GM06990 (cell line): ENCODE results near the gene TUBB2B.
"Not testable (repeated sequence)": the region's sequence is repeated elsewhere in the genome, so short reads cannot be mapped to it uniquely, and the experiment has no call there.

Experiments used
- DNase-seq: peaks from one replicate; pipeline ENCODE4 v3.0.0-alpha.2; 2011; ENCODE audit not compliant: insufficient read length; ENCODE audit errors: extremely low read depth
- H3K27me3 ChIP-seq: replicated peaks from 2 replicates; pipeline ENCODE4 v1.6.0; 2011; ENCODE audit warnings: low read length; ENCODE audit not compliant: control insufficient read depth, insufficient read depth
- H3K36me3 ChIP-seq: 2 replicates; pipeline ENCODE4 v1.5.1; 2011; ENCODE audit warnings: low read length; ENCODE audit not compliant: control insufficient read depth, insufficient read depth
- H3K4me3 ChIP-seq: replicated peaks from 2 replicates; pipeline ENCODE4 v1.5.1; 2011; ENCODE audit warnings: low read depth, mild to moderate bottlenecking, control low read depth, low read length
- CTCF ChIP-seq: IDR thresholded peaks from 2 replicates; pipeline ENCODE4 v1.5.1; 2011; ENCODE audit warnings: low read length, control low read depth, mild to moderate bottlenecking, inconsistent platforms; ENCODE audit not compliant: insufficient read depth, poor library complexity, severe bottlenecking

The TUBB2B gene

DNA sequence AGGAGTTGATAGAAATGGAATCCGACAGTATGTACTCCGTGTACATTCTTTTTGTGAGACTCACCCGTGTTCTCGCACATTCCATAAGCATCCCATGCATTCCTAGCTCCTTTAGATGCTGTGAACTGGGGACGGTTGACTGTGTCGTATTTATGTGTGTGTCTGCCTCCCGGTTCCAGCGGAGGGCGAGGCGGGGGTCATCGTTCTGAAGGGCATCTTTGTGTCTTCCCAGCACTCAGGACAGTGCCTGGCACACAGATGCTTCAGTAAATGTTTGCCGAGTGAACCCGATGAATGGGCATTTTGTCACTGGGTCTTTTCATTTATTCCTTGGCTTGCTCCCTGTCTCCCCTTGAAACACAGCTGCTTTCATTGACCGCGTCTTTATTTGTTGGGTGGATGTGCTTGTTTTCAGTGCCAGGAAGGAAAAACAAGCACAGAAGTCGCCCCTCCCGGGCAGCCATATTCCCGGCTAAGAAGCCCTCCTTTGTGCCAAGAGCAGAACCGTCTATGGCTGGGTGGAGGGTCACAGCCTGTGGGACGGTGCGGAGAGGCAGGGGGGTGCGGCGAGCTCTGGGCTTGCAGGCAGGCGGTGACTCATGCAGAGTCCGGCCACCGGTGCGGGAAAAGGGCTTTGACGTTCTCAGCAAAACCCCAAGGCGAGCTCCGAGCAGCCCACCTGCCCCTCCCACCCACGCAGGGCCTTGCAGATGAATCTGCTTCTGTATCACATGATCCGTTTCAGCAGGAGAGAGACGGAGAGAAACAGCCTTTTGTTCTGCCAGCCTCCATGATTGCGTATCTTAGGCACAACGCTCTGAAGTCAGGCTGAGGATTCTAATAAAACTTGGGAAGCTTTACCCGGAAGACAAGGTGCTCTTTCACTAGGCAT, 20.0 kb upstream of the TUBB2B start:
- Histone ChIP-seq H3K27me3 (no peaks in the 10 kb centered on the region; the same call in none of the 2 replicates), H3K4me3 (no peak overlapping the region), H3K36me3 (no peaks in the 10 kb centered on the region)
- no peak for TF ChIP-seq CTCF
- DNase-seq = no peak

DNA sequence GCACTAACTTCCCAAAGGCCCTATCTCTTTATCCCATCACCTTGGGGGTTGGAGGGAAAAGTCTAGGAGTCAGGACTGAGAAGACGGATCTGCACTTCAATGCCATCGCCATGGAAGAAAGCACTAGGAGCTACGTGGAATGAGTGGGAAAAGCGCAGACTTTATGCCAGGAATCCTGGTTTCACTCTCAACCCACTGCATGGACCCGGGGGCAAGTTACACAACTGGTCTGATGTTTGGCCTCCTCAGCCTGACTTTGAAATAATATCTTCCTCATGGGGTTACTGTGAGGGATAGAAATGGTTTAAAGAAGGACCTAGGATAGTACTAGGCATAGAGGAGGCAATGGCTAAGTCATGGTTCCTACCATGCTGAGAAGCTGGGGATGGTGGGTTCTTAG, 17.8 kb upstream of the TUBB2B start:
- Histone ChIP-seq H3K36me3 (no peaks in the 10 kb centered on the region), H3K27me3 (no peaks in the 10 kb centered on the region; the same call in none of the 2 replicates), H3K4me3 (no peak overlapping the region)
- no peak for DNase-seq
- no peak for TF ChIP-seq CTCF

- DNase-seq, H3K36me3 ChIP-seq, H3K4me3 ChIP-seq, H3K27me3 ChIP-seq: not testable (repeated sequence)
Measured at GRCh38 chr6:3244832-3245161, 17.3 kb upstream of the TUBB2B start.

DNA sequence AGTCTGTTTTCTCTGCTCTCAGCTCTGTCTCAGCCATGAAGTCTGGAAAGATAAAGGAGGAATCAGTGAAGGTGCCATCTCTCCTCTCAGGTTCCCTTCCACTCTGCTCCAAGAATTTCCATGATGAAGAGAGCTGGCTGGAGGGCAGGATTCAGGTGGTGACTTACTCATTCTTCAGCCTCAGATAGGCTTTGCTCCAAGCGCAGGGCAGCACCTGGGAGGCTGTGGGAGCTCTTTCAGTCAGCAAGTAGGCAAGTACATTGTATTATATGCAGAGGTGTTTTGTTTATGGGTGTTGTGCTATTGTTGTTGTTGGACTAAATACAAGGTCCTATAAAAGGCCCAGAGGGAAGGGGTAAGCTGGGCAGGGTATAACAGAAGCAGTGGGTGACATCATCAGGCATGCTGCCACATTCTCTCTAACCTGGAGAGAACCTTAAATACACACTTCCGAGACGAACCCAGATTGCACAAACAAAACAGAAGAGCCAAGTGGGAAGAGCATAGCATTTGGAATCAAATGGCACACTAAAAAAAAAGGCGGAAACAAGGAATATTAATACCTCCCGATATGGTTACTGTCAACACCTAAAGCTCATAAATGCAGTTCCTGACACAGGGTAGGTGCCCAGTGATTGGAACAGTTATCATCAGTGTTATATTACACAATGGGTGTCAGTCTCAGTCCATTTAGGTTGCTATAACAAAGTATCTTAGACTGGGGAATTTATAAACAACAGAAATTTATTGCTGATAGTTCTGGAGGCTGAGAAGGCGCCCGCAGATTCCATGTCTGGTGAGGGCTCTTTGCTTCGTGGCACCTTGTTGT, 16.8 kb upstream of the TUBB2B start:
- H3K27me3 ChIP-seq = no peaks in the 10 kb centered on the region; the same call in none of the 2 replicates
- TF ChIP-seq CTCF = no peak
- no peaks in the 10 kb centered on the region for H3K36me3 ChIP-seq
- no peak for DNase-seq
- H3K4me3 ChIP-seq = no peak overlapping the region

DNA sequence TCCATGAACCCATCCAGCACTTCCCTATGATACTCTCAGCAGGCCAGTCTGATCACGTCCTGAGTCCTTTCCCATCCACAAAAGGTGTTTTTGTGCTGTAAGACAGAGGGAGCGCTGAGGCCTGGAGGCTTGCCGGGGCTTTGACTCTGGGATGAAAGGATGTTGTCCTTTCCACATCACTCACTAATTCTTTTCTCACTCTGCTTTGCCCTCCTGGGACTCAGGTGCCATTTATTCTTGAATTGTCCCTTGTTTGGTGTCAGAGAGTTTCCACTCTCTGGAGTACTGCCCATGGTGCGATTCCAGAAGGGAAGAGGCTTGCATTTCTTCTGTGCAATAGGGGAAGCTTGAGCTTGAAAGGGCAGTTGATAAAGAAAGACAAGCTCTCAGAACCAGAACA, 15.3 kb upstream of the TUBB2B start:
- DNase-seq = no peak
- Histone ChIP-seq H3K27me3 (no peaks in the 10 kb centered on the region; the same call in 1 of the 2 replicates), H3K4me3 (no peak overlapping the region), H3K36me3 (no peaks in the 10 kb centered on the region)
- TF ChIP-seq CTCF = no peak

- H3K4me3 ChIP-seq, DNase-seq, H3K36me3 ChIP-seq, H3K27me3 ChIP-seq: not testable (repeated sequence)
Measured at GRCh38 chr6:3241745-3242144, 14.3 kb upstream of the TUBB2B start.
